ENCODE measurements around the gene FAIM2. TPM values are rescaled to one million over a fixed set of nuclear protein-coding genes. Genes with fewer than 3 reads are reported as not detected.

The FAIM2 gene
- total and polyA plus RNA-seq, 7 experiments from 2014 or later, result 0.22 to 0.85 TPM; not detected in 5

DNA sequence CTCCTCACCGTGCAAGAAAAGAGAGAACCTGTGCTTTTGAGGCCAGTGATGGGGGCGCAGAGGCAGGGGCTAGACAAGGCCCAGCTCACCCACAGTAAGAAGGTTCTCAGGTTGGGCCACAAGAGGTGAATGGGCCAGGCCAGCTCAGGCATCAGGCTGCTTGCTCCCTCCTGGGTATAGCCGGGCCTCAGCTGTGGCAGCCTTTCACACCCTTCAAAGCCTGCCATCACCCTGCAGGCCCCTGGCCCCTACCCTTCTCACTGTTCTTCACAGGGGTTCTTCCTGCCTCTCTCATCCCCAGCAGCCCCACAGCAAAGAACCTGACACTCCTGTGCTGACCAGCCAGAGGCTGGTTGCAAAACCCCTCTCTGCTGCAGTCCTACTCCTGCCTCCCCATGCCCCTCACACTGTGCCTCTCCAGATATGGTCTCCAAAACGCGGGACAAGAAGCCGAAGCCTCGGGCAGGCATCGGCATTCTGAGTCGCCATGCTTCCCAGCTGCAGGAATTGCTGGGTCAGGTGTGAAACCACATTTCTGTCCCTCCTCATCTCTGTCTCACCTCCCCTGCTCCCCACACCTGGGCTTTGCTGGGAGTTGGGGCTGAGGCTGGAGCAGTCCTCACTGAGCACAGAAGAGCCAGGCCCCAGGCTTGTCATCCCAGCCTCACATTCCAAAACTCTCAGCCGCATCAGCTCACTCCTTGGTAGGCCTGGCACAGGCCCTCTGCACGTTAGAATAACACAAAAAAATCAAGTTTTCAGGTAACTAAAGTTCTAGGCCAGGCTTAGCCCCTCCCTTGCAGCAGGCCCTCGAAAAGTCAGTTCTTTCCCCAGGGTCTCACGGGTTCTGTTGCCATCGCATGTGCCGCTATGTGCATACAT lies 6.9 kb upstream of the FAIM2 start:
- no peak for ATAC-seq
- H3K27ac Mint-ChIP-seq, result no peak overlapping the region

DNA sequence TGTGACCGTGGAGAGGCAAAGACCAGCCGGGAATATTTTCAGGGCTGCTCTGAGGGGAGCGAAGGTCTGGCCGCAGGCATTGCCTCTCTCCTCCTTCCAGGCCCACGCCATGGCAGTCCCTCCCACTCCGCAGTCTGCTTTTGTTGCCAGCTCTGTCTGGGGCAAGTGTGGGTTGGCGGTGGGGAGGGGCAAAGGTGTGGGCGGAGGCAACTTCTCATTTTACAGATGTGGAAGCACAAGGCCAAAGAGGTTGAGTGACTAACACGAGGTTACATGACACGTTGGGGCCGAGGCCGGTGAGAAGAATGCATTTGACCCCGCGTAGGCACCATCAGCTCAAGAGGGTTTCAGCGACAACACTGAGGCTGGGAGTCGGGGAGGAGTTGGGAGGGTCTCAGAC lies 6.1 kb upstream of the FAIM2 start:
- H3K27ac ChIP-seq (ENCODE audit: low read depth, low read length), result no peak overlapping the region
- H3K27me3 Mint-ChIP-seq, result peaks cover 0 to 15% (median 0%) of the 10 kb centered on the region in 5 donors

More for the DNA sequence above, 6.9 kb upstream of the FAIM2 start:
- Histone ChIP-seq H3K9me3 (ENCODE audit: control insufficient read depth in 2 of 3, low read length in 3 of 3) (no peaks in the 10 kb centered on the region), H3K27ac (ENCODE audit: low read depth, low read length) (no peak overlapping the region), H3K36me3 (ENCODE audit: control insufficient read depth in 2 of 3, insufficient read depth in 3 of 3, low read length in 3 of 3) (no peaks in the 10 kb centered on the region), H3K4me1 (ENCODE audit: control insufficient read depth in 2 of 2, insufficient read depth in 2 of 2, low read length in 2 of 2) (no peaks in the 10 kb centered on the region), H3K27me3 (ENCODE audit: control insufficient read depth in 2 of 2, insufficient read depth in 2 of 2, low read length in 2 of 2) (no peaks in the 10 kb centered on the region), H3K4me3 (ENCODE audit: low read length) (no peak overlapping the region)
- ChIA-PET CTCF (no interaction called here), POLR2A (no interaction called here)
- Mint-ChIP-seq H3K4me1 (no peaks in the 10 kb centered on the region), H3K9me3 (peaks cover 0 to 2% (median 0%) of the 10 kb centered on the region in 11 donors), H3K4me3 (no peak overlapping the region), H3K27me3 (peaks cover 0 to 12% (median 0%) of the 10 kb centered on the region in 5 donors), H3K36me3 (no peaks in the 10 kb centered on the region)
- intact Hi-C loops (cut with micrococcal nuclease), result no loop called here
- no peak for DNase-seq

DNA sequence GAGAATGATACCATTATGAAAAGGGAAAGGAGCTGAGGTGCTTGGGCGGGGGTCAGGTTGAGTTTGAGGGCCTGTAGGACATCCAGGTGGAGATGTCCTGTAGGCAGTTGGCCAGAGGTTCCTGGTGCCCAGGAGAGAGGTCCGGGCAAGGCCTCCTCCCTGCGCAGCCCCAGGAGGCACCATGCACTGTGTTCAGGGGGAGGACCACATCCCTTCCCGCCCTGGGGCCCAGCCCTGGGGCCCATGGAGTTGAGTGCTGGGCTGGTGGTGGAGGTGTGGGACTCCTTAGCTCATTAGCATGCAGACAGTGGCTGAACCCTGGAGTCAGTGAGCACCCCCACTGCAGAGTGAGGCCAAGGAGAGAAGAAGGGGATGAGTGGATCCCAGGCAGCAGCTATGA lies 5.7 kb upstream of the FAIM2 start:
- Mint-ChIP-seq H3K27me3 (peaks cover 0 to 19% (median 3%) of the 10 kb centered on the region in 5 donors), H3K27ac (no peak overlapping the region), H3K4me3 (no peak overlapping the region), H3K9me3 (peaks cover 0 to 2% (median 0%) of the 10 kb centered on the region in 11 donors), H3K4me1 (peaks cover 0 to 5% (median 2%) of the 10 kb centered on the region in 7 donors), H3K36me3 (no peaks in the 10 kb centered on the region)
- Histone ChIP-seq H3K36me3 (ENCODE audit: control insufficient read depth in 2 of 3, insufficient read depth in 3 of 3, low read length in 3 of 3) (no peaks in the 10 kb centered on the region), H3K27me3 (ENCODE audit: control insufficient read depth in 2 of 2, insufficient read depth in 2 of 2, low read length in 2 of 2) (no peaks in the 10 kb centered on the region), H3K9me3 (ENCODE audit: control insufficient read depth in 2 of 3, low read length in 3 of 3) (no peaks in the 10 kb centered on the region), H3K4me3 (ENCODE audit: low read length) (no peak overlapping the region), H3K27ac (ENCODE audit: low read depth, low read length) (no peak overlapping the region), H3K4me1 (ENCODE audit: control insufficient read depth in 2 of 2, insufficient read depth in 2 of 2, low read length in 2 of 2) (no peaks in the 10 kb centered on the region)
- DNase-seq (no peak), ATAC-seq (no peak)
- CTCF ChIA-PET, result no interaction called here
- intact Hi-C loops (cut with micrococcal nuclease), result no loop called here
- POLR2A ChIA-PET, result no interaction called here

More for the DNA sequence above, 6.1 kb upstream of the FAIM2 start:
- intact Hi-C loops (cut with micrococcal nuclease), result no loop called here
- H3K36me3 Mint-ChIP-seq, result no peaks in the 10 kb centered on the region
- ATAC-seq (no peak), DNase-seq (no peak)
- H3K9me3 Mint-ChIP-seq, result peaks cover 0 to 2% (median 0%) of the 10 kb centered on the region in 11 donors
- H3K4me1 Mint-ChIP-seq, result no peaks in the 10 kb centered on the region
- H3K36me3 ChIP-seq (ENCODE audit: control insufficient read depth in 2 of 3, insufficient read depth in 3 of 3, low read length in 3 of 3), result no peaks in the 10 kb centered on the region
- H3K9me3 ChIP-seq (ENCODE audit: control insufficient read depth in 2 of 3, low read length in 3 of 3), result no peaks in the 10 kb centered on the region
- POLR2A ChIA-PET, result no interaction called here
- CTCF ChIA-PET, result no interaction called here
- H3K4me3 ChIP-seq (ENCODE audit: low read length), result no peak overlapping the region
- no peaks in the 10 kb centered on the region for H3K4me1 ChIP-seq (ENCODE audit: control insufficient read depth in 2 of 2, insufficient read depth in 2 of 2, low read length in 2 of 2)
- H3K27ac Mint-ChIP-seq, result no peak overlapping the region
- H3K27me3 ChIP-seq (ENCODE audit: control insufficient read depth in 2 of 2, insufficient read depth in 2 of 2, low read length in 2 of 2), result no peaks in the 10 kb centered on the region
- no peak overlapping the region for H3K4me3 Mint-ChIP-seq

GRCh38 chr12:49907352-49907751 lies 3.7 kb upstream of the FAIM2 start:
- no peak overlapping the region for H3K4me3 ChIP-seq (ENCODE audit: low read length)
- ChIA-PET CTCF (no interaction called here), POLR2A (no interaction called here)
- no peaks in the 10 kb centered on the region for H3K4me1 ChIP-seq (ENCODE audit: control insufficient read depth in 2 of 2, insufficient read depth in 2 of 2, low read length in 2 of 2)
- H3K36me3 Mint-ChIP-seq, result no peaks in the 10 kb centered on the region
- H3K27me3 Mint-ChIP-seq, result peaks cover 0 to 27% (median 5%) of the 10 kb centered on the region in 5 donors
- no peak overlapping the region for H3K27ac Mint-ChIP-seq
- no peak for DNase-seq
- no peak for ATAC-seq
- H3K27ac ChIP-seq (ENCODE audit: low read depth, low read length), result no peak overlapping the region
- H3K9me3 Mint-ChIP-seq, result peaks cover 0 to 2% (median 0%) of the 10 kb centered on the region in 11 donors
- peaks cover 0 to 13% (median 8%) of the 10 kb centered on the region in 7 donors for H3K4me1 Mint-ChIP-seq
- no peaks in the 10 kb centered on the region for H3K36me3 ChIP-seq (ENCODE audit: control insufficient read depth in 2 of 3, insufficient read depth in 3 of 3, low read length in 3 of 3)
- no peaks in the 10 kb centered on the region for H3K9me3 ChIP-seq (ENCODE audit: control insufficient read depth in 2 of 3, low read length in 3 of 3)
- no peak overlapping the region for H3K4me3 Mint-ChIP-seq
- H3K27me3 ChIP-seq (ENCODE audit: control insufficient read depth in 2 of 2, insufficient read depth in 2 of 2, low read length in 2 of 2), result no peaks in the 10 kb centered on the region
- intact Hi-C loops (cut with micrococcal nuclease), result no loop called here

DNA sequence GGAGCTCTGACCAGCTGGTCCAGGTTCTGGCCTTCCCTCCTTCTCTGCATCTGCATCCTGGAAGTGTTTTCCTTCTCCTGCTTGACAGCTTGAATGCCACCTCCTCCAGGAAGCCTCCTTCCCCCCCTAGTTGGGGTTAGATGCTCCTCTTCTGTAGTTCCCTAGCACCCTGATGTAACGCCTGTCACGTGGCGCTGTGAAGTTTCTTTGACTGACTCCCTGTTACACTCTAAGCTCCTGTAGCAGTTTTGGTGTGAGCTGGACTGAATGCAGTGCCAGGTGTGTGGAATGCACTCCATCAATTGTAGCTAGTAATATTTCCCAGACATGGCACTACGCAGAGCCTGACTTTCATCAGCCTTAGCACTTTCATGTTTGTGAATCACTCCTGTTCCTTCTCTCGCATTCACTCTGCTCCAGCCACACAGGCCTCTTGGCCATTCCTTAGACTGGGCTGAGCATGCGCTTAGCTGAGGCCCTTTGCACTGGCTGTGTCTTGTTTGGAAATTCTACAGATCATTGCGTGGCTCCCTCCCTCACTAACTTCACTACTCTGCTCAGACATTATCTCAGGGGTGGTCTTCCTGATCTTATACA lies 2.1 kb upstream of the FAIM2 start:
- intact Hi-C loops (cut with micrococcal nuclease), result no loop called here
- H3K4me3 Mint-ChIP-seq, result peak overlapping the region in 2 of 10 donors; percentile 5 to 12

DNA sequence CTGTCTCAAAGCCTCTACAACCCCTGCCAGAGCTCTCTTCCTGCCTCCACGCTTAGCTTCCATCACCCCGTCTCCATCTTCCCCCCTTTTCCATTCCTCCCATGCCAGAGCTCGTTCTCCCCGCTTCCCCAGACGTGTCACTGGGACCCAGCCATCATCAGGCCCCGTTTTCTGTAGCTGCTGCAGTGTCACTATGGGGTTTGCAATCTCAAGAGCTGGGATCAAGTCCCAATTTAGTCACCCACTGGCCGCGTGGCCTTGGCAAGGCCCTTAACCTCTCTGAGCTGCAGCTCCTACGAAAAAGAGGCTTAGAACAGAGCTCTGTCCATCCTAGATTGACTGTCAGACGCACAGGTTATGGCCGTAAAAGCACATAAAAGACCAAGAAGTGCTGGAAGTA lies 901 bp upstream of the FAIM2 start:
- H3K4me1 ChIP-seq (ENCODE audit: control insufficient read depth in 2 of 2, insufficient read depth in 2 of 2, low read length in 2 of 2), result no peaks in the 10 kb centered on the region
- Mint-ChIP-seq H3K9me3 (no peaks in the 10 kb centered on the region), H3K4me1 (peaks cover 0 to 13% (median 8%) of the 10 kb centered on the region in 7 donors), H3K27ac (peak overlapping the region in 1 of 9 donors; percentile 57), H3K27me3 (peaks cover 0 to 32% (median 5%) of the 10 kb centered on the region in 5 donors), H3K4me3 (peak overlapping the region in 9 of 10 donors; percentile 79 to 88 (median 83)), H3K36me3 (no peaks in the 10 kb centered on the region)
- no peaks in the 10 kb centered on the region for H3K36me3 ChIP-seq (ENCODE audit: control insufficient read depth in 2 of 3, insufficient read depth in 3 of 3, low read length in 3 of 3)
- CTCF ChIA-PET, result interaction anchor here (0.6 to 1.3 kb wide), 4 partner anchors 35 to 63 kb away, joined by 3 read pairs; no protein-coding TSS in a partner anchor
- H3K9me3 ChIP-seq (ENCODE audit: control insufficient read depth in 2 of 3, low read length in 3 of 3), result no peaks in the 10 kb centered on the region
- no peaks in the 10 kb centered on the region for H3K27me3 ChIP-seq (ENCODE audit: control insufficient read depth in 2 of 2, insufficient read depth in 2 of 2, low read length in 2 of 2)
- POLR2A ChIA-PET, result interaction anchor here (0.5 kb wide), 1 partner anchor 1192 kb away, joined by 6 read pairs; no protein-coding TSS in a partner anchor
- no peak for DNase-seq
- ATAC-seq, result no peak
- intact Hi-C loops (cut with micrococcal nuclease), result no loop called here
- no peak overlapping the region for H3K4me3 ChIP-seq (ENCODE audit: low read length)
- H3K27ac ChIP-seq (ENCODE audit: low read depth, low read length), result no peak overlapping the region

More for the DNA sequence above, 2.1 kb upstream of the FAIM2 start:
- Histone ChIP-seq H3K4me3 (ENCODE audit: low read length) (no peak overlapping the region), H3K36me3 (ENCODE audit: control insufficient read depth in 2 of 3, insufficient read depth in 3 of 3, low read length in 3 of 3) (no peaks in the 10 kb centered on the region), H3K9me3 (ENCODE audit: control insufficient read depth in 2 of 3, low read length in 3 of 3) (no peaks in the 10 kb centered on the region), H3K27me3 (ENCODE audit: control insufficient read depth in 2 of 2, insufficient read depth in 2 of 2, low read length in 2 of 2) (no peaks in the 10 kb centered on the region), H3K27ac (ENCODE audit: low read depth, low read length) (no peak overlapping the region), H3K4me1 (ENCODE audit: control insufficient read depth in 2 of 2, insufficient read depth in 2 of 2, low read length in 2 of 2) (no peaks in the 10 kb centered on the region)
- DNase-seq, result no peak
- Mint-ChIP-seq H3K27ac (no peak overlapping the region), H3K4me1 (peaks cover 0 to 13% (median 8%) of the 10 kb centered on the region in 7 donors), H3K9me3 (peaks cover 0 to 1% (median 0%) of the 10 kb centered on the region in 11 donors), H3K36me3 (no peaks in the 10 kb centered on the region), H3K27me3 (peaks cover 0 to 31% (median 5%) of the 10 kb centered on the region in 5 donors)
- ATAC-seq, result no peak
- POLR2A ChIA-PET, result no interaction called here
- CTCF ChIA-PET, result no interaction called here
